ENCODE results near the gene ZNF318.
A peak's percentile ranks its signal among the peaks of the same experiment; 100 is the strongest.
"Not testable (repeated sequence)": the region's sequence is repeated elsewhere in the genome, so short reads cannot be mapped to it uniquely, and the experiment has no call there.

Gene ZNF318

DNA sequence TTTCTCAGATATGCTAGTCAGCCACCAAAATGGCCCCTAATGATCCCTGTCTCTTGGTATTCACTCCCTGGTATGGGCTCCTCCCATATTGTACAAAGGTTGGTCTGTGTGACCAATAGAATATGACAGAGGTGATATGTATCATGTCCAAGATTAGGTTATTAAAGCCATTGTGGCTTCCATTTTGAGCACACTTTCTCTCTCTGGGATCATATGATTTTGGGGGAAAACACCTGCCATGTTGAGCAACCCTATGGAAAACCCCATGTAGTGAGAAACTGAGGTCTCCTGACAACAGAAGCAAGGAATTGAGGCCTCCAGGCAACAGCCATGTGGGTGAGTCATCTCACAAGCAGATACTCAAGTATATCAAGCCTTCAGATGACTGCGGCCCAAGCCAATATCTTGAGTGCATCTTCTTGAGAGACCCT, 7.1 kb upstream of the ZNF318 start:
- TF ChIP-seq FOXM1 (IDR thresholded peaks at IDR 0.05; ENCODE audit: borderline replicate concordance) (no peak), SUZ12 (IDR thresholded peaks at IDR 0.05) (no peak), FOXA1 (IDR thresholded peaks at IDR 0.05) (no peak), TARDBP (IDR thresholded peaks at IDR 0.05) (no peak), SP1 (IDR thresholded peaks at IDR 0.05) (no peak), FOXK2 (IDR thresholded peaks at IDR 0.05) (no peak), HDGF (IDR thresholded peaks at IDR 0.05; ENCODE audit: borderline replicate concordance) (no peak), NFRKB (IDR thresholded peaks at IDR 0.05) (no peak), ARNT (IDR thresholded peaks at IDR 0.05) (no peak), LEF1 (IDR thresholded peaks at IDR 0.05; ENCODE audit: borderline replicate concordance) (no peak), ELF4 (IDR thresholded peaks at IDR 0.05) (no peak), L3MBTL2 (conservative IDR thresholded peaks at IDR 0.05) (no peak), CTBP1 (IDR thresholded peaks at IDR 0.05; ENCODE audit: borderline replicate concordance) (no peak), BHLHE40 (IDR thresholded peaks at IDR 0.05; ENCODE audit: borderline replicate concordance) (no peak), ZNF384 (IDR thresholded peaks at IDR 0.05) (no peak)
- TF ChIP-seq, protein P1, sequence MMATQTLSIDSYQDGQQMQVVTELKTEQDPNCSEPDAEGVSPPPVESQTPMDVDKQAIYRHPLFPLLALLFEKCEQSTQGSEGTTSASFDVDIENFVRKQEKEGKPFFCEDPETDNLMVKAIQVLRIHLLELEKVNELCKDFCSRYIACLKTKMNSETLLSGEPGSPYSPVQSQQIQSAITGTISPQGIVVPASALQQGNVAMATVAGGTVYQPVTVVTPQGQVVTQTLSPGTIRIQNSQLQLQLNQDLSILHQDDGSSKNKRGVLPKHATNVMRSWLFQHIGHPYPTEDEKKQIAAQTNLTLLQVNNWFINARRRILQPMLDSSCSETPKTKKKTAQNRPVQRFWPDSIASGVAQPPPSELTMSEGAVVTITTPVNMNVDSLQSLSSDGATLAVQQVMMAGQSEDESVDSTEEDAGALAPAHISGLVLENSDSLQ (IDR thresholded peaks at IDR 0.05) = no peak
- ChIA-PET CTCF (no interaction called here), POLR2A (interaction anchor here (1.8 kb wide), 1 partner anchor 51 kb away, joined by 5 read pairs; the partner anchor contains the start of gene ABCC10)
- DNase-seq (ENCODE audit: extremely low spot score) = no peak

DNA sequence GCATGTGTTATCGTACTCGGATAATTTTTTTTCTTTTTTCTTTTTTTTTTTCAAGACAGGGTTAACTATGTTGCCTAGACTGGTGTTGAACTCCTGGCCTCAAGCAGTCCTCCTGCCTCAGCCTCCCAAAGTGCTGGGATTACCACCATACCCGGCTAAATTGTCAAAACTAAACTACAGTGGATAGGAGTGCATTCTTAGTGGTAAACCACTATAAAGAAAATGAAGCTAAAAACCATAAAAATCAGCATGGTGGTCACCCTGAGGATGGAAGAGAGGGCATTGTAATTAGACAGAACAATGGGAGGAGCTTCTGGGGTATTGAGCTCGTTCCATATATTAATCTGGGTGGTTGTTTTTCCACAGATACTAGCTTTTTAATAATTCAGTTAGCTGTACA, 6.2 kb upstream of the ZNF318 start:
- CTCF ChIA-PET = no interaction called here

DNA sequence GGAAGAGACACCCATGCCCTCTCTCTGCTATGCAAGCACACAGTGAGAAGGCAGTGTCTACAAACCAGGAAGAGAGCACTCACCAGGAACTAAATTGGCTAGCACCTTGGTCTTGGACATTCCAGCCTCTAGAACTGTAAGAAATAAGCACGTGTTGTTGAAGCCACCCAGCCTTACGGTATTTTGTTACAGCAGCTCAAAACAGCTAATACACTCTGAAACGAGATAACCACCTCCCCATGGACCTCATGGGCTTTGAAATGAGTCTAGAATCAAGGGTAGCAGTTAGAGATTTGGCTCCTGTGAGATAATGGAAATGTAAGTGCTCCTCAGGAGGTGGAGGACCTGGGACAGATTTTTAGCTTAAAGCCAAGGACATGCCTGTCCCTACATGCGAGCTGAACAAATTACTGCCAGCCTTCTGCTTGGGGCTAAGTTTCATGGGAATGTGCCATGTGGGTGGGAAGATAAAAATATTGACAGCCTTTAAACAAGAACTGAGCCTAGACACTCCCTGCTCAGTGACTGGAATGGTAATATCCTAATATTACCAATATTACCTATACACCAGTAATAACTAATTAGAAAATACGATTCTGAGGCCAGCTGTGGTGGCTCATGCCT, 3.9 kb upstream of the ZNF318 start:
- POLR2A ChIA-PET = interaction anchor here (1.2 kb wide), 1 partner anchor 17 kb away, joined by 5 read pairs; no protein-coding TSS in a partner anchor
- CTCF ChIA-PET = no interaction called here

More for the DNA sequence above, 6.2 kb upstream of the ZNF318 start:
- no peak for DNase-seq (ENCODE audit: extremely low spot score)
- POLR2A ChIA-PET = interaction anchor here (0.5 to 1.0 kb wide), 2 partner anchors 11 to 146 kb away, joined by 3 read pairs; partner anchors contain the start of gene DNPH1
- TF ChIP-seq ELF4 (IDR thresholded peaks at IDR 0.05) (no peak), HDGF (IDR thresholded peaks at IDR 0.05; ENCODE audit: borderline replicate concordance) (no peak), ARNT (IDR thresholded peaks at IDR 0.05) (no peak), TARDBP (IDR thresholded peaks at IDR 0.05) (no peak), BHLHE40 (IDR thresholded peaks at IDR 0.05; ENCODE audit: borderline replicate concordance) (no peak), FOXM1 (IDR thresholded peaks at IDR 0.05; ENCODE audit: borderline replicate concordance) (no peak), FOXA1 (IDR thresholded peaks at IDR 0.05) (no peak), CTBP1 (IDR thresholded peaks at IDR 0.05; ENCODE audit: borderline replicate concordance) (no peak), SP1 (IDR thresholded peaks at IDR 0.05) (no peak), SUZ12 (IDR thresholded peaks at IDR 0.05) (no peak), FOXK2 (IDR thresholded peaks at IDR 0.05) (no peak)
- TF ChIP-seq, protein P1 (IDR thresholded peaks at IDR 0.05) = no peak

DNA sequence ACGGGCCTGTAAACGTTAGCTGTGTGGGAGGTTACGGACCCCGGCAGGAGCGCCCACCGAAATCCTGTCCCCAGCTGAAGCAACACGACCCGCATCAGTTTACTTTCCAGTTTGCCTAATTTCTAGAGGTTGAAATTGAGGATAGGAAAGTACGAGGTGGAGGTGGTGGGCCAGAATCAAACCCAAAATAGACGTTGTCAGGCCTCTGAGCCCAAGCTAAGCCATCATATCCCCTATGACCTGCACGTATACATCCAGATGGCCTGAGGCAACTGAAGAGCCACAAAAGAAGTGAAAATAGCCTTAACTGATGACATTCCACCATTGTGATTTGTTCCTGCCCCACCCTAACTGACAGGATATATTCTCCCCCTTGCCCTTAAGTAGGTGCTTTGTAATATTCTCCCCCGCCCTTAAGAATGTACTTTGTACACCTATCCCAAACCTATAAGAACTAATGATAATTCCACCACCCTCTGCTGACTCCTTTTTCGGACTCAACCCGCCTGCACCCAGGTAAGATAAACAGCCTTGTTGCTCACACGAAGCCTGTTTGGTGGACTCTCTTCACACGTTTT, 645 bp upstream of the ZNF318 start:
- CTCF ChIA-PET = interaction anchor here (0.7 kb wide), 1 partner anchor 392 kb away, joined by 4 read pairs; no protein-coding TSS in a partner anchor
- POLR2A ChIA-PET = interaction anchor here (0.8 to 5.0 kb wide), 20 partner anchors 9 to 293 kb away, joined by 3 to 42 read pairs (median 4); partner anchors contain the start of genes ABCC10, CRIP3, CUL9 and DNPH1
- DNase-seq (ENCODE audit: extremely low spot score) = not testable (repeated sequence)

More for the DNA sequence above, 3.9 kb upstream of the ZNF318 start:
- TF ChIP-seq FOXM1 (IDR thresholded peaks at IDR 0.05; ENCODE audit: borderline replicate concordance) (no peak), SP1 (IDR thresholded peaks at IDR 0.05) (no peak), ZNF384 (IDR thresholded peaks at IDR 0.05) (no peak), BHLHE40 (IDR thresholded peaks at IDR 0.05; ENCODE audit: borderline replicate concordance) (no peak), L3MBTL2 (conservative IDR thresholded peaks at IDR 0.05) (no peak), ELF4 (IDR thresholded peaks at IDR 0.05) (no peak), TARDBP (IDR thresholded peaks at IDR 0.05) (no peak), FOXK2 (IDR thresholded peaks at IDR 0.05) (no peak), NFRKB (IDR thresholded peaks at IDR 0.05) (no peak), LEF1 (IDR thresholded peaks at IDR 0.05; ENCODE audit: borderline replicate concordance) (no peak), CTBP1 (IDR thresholded peaks at IDR 0.05; ENCODE audit: borderline replicate concordance) (no peak), ARNT (IDR thresholded peaks at IDR 0.05) (no peak)
- TF ChIP-seq, protein P1 (IDR thresholded peaks at IDR 0.05) = no peak
- DNase-seq (ENCODE audit: extremely low spot score) = no peak

DNA sequence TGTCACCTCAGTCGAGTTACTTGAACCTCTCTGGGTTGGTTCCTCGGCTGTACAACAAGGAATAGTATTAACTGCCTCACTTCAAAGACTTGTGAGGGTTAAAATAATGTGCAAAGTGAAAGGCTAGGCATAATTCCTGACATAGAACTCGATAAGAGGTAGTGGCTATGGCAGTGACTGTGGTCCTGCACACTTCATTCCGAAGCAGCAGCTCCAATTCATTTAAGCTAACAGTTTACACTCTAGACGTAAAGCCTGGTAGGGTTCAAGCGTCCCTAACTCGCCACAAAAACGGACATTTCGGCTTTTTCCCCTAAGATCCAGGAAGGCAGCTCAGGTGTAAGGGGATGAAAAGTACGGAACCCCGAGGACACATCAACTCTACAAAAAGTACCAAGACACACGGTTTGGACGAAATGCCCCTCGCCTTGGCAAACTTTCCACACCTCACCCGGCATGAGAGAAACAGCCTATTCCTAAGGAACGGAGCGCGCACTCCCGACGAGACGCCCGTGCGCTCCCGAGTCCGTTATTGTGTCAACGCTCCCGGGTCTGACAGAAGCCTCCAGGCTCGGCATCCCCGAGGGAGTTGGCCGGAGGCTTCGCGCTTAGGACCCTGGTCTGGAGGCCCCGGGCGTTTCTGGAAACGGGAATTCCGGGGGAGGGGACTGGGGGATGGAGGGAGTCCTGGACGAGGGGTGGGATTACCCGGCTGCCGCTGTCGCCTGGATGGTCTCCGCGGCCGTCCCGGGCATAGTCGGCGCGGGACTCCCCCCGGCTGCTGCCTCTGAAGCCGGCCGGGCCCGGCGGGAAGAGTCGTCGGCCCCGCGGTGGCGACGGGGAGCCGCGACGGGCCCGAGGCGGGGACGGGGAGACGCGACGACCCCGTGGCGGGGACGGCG, 937 bp downstream of the ZNF318 start:
- ChIA-PET CTCF (interaction anchor here (0.7 kb wide), 1 partner anchor 34 kb away, joined by 3 read pairs; no protein-coding TSS in a partner anchor), POLR2A (interaction anchor here (0.6 to 5.0 kb wide), 9 partner anchors 8 to 251 kb away, joined by 3 to 42 read pairs (median 3); partner anchors contain the start of gene ABCC10)
- peak; percentile 39 for DNase-seq (ENCODE audit: extremely low spot score)
- TF ChIP-seq LEF1 (IDR thresholded peaks at IDR 0.05; ENCODE audit: borderline replicate concordance) (no peak), HDGF (IDR thresholded peaks at IDR 0.05; ENCODE audit: borderline replicate concordance) (no peak), NFRKB (IDR thresholded peaks at IDR 0.05) (no peak), SP1 (IDR thresholded peaks at IDR 0.05) (no peak), L3MBTL2 (conservative IDR thresholded peaks at IDR 0.05) (peak; percentile 41; the same call in 1 of the 2 replicates), BHLHE40 (IDR thresholded peaks at IDR 0.05; ENCODE audit: borderline replicate concordance) (no peak)

All from HEK293T (cell line).